WTC11 (cell line): ENCODE data around the gene SLC16A8. TPM values are rescaled to one million over a fixed set of nuclear protein-coding genes. Genes with fewer than 3 reads are reported as not detected.
"Not testable (repeated sequence)": the region's sequence is repeated elsewhere in the genome, so short reads cannot be mapped to it uniquely, and the experiment has no call there.

Experiments used
- ATAC-seq: fragments of 200-7000 bp; cut with Tn5 transposase; 2 replicates; pipeline ENCODE4 v1.10.0; 2021; ENCODE audit warnings: mild to moderate bottlenecking, moderate library complexity
- CTCF ChIA-PET: fragments of 300-600 bp; sonication (Branson Sonifier 250); formaldehyde crosslinking; loops from one replicate; lab custom pipeline; 2021; ENCODE audit warnings: antibody characterized with exemption; lab: Charles Lee
- POLR2A ChIA-PET: fragments of 350-600 bp; sonication (Branson Sonifier 250); formaldehyde crosslinking; loops from one replicate; lab custom pipeline; 2021; ENCODE audit warnings: antibody characterized with exemption; lab: Charles Lee
- DNase-seq: peaks from one replicate; pipeline ENCODE4 v3.0.0; 2021; ENCODE audit warnings: low spot score
- H3K27ac Mint-ChIP-seq: 2 replicates; pipeline ENCODE4 v1.8.0; 2021; ENCODE audit warnings: mixed read lengths
- H3K27me3 Mint-ChIP-seq: 2 replicates; pipeline ENCODE4 v1.8.0; 2021; ENCODE audit warnings: low read depth, mild to moderate bottlenecking, moderate library complexity, mixed read lengths
- H3K36me3 Mint-ChIP-seq: 2 replicates; pipeline ENCODE4 v1.8.0; 2021; ENCODE audit warnings: mixed read lengths
- H3K4me1 Mint-ChIP-seq: 2 replicates; pipeline ENCODE4 v1.8.0; 2022; ENCODE audit warnings: mixed read lengths
- H3K4me3 Mint-ChIP-seq: 2 replicates; pipeline ENCODE4 v1.8.0; 2021; ENCODE audit warnings: mild to moderate bottlenecking, moderate library complexity, mixed read lengths
- H3K9me3 Mint-ChIP-seq: 2 replicates; pipeline ENCODE4 v1.8.0; 2021; ENCODE audit warnings: mixed read lengths
- AFF4 ChIP-seq: sonication (generic); formaldehyde crosslinking; IDR thresholded peaks from 2 replicates; pipeline ENCODE4 v1.8.1; 2023; ENCODE audit warnings: mild to moderate bottlenecking, missing genetic modification reagents, borderline replicate concordance
- CBFB ChIP-seq: sonication (generic); formaldehyde crosslinking; IDR thresholded peaks from 2 replicates; pipeline ENCODE4 v1.8.1; 2022; ENCODE audit warnings: mild to moderate bottlenecking, low read depth, missing genetic modification reagents
- FOXJ3 ChIP-seq: sonication (generic); formaldehyde crosslinking; IDR thresholded peaks from 2 replicates; pipeline ENCODE4 v1.9.0; 2021; ENCODE audit warnings: missing genetic modification reagents, mild to moderate bottlenecking, borderline replicate concordance
- GABPB1 ChIP-seq: sonication (generic); formaldehyde crosslinking; IDR thresholded peaks from 2 replicates; pipeline ENCODE4 v1.8.1; 2023; ENCODE audit warnings: mild to moderate bottlenecking, missing genetic modification reagents
- JUN ChIP-seq: sonication (generic); formaldehyde crosslinking; IDR thresholded peaks from 2 replicates; pipeline ENCODE4 v1.8.0; 2023; ENCODE audit warnings: mild to moderate bottlenecking, missing genetic modification reagents
- NR3C1 ChIP-seq: sonication (generic); formaldehyde crosslinking; conservative IDR thresholded peaks from 2 replicates; pipeline ENCODE4 v1.8.1; 2023; ENCODE audit warnings: low read depth, mild to moderate bottlenecking, missing genetic modification reagents
- OVOL2 ChIP-seq: fragments of 250-450 bp; sonication (Bioruptor Pico); IDR thresholded peaks from 2 replicates; pipeline ENCODE4 v1.9.0; 2021; ENCODE audit warnings: mild to moderate bottlenecking, borderline replicate concordance
- TEAD4 ChIP-seq: sonication (generic); formaldehyde crosslinking; IDR thresholded peaks from 2 replicates; pipeline ENCODE4 v1.8.0; 2022; ENCODE audit warnings: mild to moderate bottlenecking, missing genetic modification reagents
- ZNF121 ChIP-seq: sonication (generic); formaldehyde crosslinking; IDR thresholded peaks from 2 replicates; pipeline ENCODE4 v1.8.0; 2023; ENCODE audit warnings: missing genetic modification reagents
- ZNF263 ChIP-seq: sonication (generic); formaldehyde crosslinking; IDR thresholded peaks from 2 replicates; pipeline ENCODE4 v1.8.1; 2022; ENCODE audit warnings: low read depth, mild to moderate bottlenecking, moderate library complexity, missing genetic modification reagents
- ZNF416 ChIP-seq: fragments of 250-450 bp; sonication (Bioruptor Pico); IDR thresholded peaks from 2 replicates; pipeline ENCODE4 v1.9.0; 2021; ENCODE audit warnings: mild to moderate bottlenecking, inconsistent platforms
- total RNA-seq: library from RNA; stranded (reverse); gene quantifications from 3 replicates; pipeline ENCODE4 v1.2.3, GENCODE V29; 2021
- TF ChIP-seq, protein P1 (sequence below): fragments of 200-600 bp; IDR thresholded peaks from 2 replicates; pipeline ENCODE4 v1.8.0; 2022; ENCODE audit warnings: antibody characterized with exemption
- TF ChIP-seq, protein P2 (sequence below): sonication (generic); formaldehyde crosslinking; conservative IDR thresholded peaks from 2 replicates; pipeline ENCODE4 v1.8.1; 2022; ENCODE audit warnings: mild to moderate bottlenecking, missing genetic modification reagents
- TF ChIP-seq, protein P3 (sequence below): fragments of 250-450 bp; sonication (Bioruptor Pico); IDR thresholded peaks from 2 replicates; pipeline ENCODE4 v2.1.2; 2022; ENCODE audit warnings: mild to moderate bottlenecking, moderate library complexity
- TF ChIP-seq, protein P4 (sequence below): fragments of 250-450 bp; sonication (Bioruptor Pico); IDR thresholded peaks from 2 replicates; pipeline ENCODE4 v1.9.0; 2021; ENCODE audit warnings: mild to moderate bottlenecking

The SLC16A8 gene
- total RNA-seq, 1 experiment from 2014 or later = 0.57 TPM

GRCh38 chr22:38038890-38039812, 44.8 kb downstream of the SLC16A8 start (continued):
- TF ChIP-seq AFF4 (CRISPR knock-in tag) (no peak), ZNF263 (CRISPR knock-in tag) (no peak)
- TF ChIP-seq, protein P1, sequence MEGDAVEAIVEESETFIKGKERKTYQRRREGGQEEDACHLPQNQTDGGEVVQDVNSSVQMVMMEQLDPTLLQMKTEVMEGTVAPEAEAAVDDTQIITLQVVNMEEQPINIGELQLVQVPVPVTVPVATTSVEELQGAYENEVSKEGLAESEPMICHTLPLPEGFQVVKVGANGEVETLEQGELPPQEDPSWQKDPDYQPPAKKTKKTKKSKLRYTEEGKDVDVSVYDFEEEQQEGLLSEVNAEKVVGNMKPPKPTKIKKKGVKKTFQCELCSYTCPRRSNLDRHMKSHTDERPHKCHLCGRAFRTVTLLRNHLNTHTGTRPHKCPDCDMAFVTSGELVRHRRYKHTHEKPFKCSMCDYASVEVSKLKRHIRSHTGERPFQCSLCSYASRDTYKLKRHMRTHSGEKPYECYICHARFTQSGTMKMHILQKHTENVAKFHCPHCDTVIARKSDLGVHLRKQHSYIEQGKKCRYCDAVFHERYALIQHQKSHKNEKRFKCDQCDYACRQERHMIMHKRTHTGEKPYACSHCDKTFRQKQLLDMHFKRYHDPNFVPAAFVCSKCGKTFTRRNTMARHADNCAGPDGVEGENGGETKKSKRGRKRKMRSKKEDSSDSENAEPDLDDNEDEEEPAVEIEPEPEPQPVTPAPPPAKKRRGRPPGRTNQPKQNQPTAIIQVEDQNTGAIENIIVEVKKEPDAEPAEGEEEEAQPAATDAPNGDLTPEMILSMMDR = no peak

DNA sequence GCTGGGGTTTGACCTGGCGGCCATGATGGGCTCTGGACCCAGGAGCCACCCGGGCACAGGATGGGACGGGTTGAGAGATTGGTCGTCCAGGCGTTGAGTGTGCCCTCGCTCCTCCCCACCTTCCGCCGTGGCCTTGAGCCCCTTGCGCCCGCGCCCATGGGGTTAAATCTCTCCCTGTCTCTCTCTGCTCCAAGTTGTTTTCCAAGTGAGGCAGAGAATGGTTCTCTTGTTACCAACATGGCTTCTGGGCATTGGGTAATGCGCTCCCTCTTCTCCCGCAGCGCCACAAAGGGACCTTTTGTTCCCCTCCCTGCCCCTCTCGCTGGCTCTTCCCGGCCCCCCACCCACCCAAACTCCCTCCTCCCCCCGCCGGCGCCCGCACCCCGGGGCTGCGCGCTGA, 45.6 kb downstream of the SLC16A8 start:
- no peaks in the 10 kb centered on the region for H3K36me3 Mint-ChIP-seq
- CTCF ChIA-PET = interaction anchor here (1.0 kb wide), 1 partner anchor 14 kb away, joined by 7 read pairs; no protein-coding TSS in a partner anchor

GRCh38 chr22:38037367-38038150, 46.4 kb downstream of the SLC16A8 start:
- peak; percentile 55; the same call in 1 of the 2 replicates for TF ChIP-seq ZNF121 (CRISPR knock-in tag)
- TF ChIP-seq, all 79 proteins: peak for 1; not testable (repeated sequence) for 78
- not testable (repeated sequence) for H3K4me3 Mint-ChIP-seq, H3K27ac Mint-ChIP-seq, H3K27me3 Mint-ChIP-seq, H3K36me3 Mint-ChIP-seq, ATAC-seq, H3K9me3 Mint-ChIP-seq, DNase-seq
- peaks cover 22% of the 10 kb centered on the region for H3K4me1 Mint-ChIP-seq
- POLR2A ChIA-PET = interaction anchor here (0.6 to 0.7 kb wide), 2 partner anchors 14 to 682 kb away, joined by 3 to 6 read pairs; no protein-coding TSS in a partner anchor
- CTCF ChIA-PET = interaction anchor here (0.7 to 1.0 kb wide), 2 partner anchors 15 to 21 kb away, joined by 4 to 7 read pairs; no protein-coding TSS in a partner anchor

More for the DNA sequence above, 45.6 kb downstream of the SLC16A8 start:
- Mint-ChIP-seq H3K4me1 (peaks cover 20% of the 10 kb centered on the region), H3K27ac (no peak overlapping the region), H3K9me3 (no peaks in the 10 kb centered on the region), H3K4me3 (no peak overlapping the region), H3K27me3 (no peaks in the 10 kb centered on the region; the same call in 1 of the 2 replicates)
- ATAC-seq (no peak), DNase-seq (no peak)
- no peak for TF ChIP-seq NR3C1
- TF ChIP-seq ZNF121 (CRISPR knock-in tag) = no peak
- TF ChIP-seq CBFB (CRISPR knock-in tag) = no peak
- TF ChIP-seq ZNF416 (CRISPR knock-in tag) = no peak
- TF ChIP-seq, protein P2, sequence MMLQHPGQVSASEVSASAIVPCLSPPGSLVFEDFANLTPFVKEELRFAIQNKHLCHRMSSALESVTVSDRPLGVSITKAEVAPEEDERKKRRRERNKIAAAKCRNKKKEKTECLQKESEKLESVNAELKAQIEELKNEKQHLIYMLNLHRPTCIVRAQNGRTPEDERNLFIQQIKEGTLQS (CRISPR knock-in tag) = no peak
- no peak for TF ChIP-seq OVOL2 (CRISPR knock-in tag)
- TF ChIP-seq, protein P3, sequence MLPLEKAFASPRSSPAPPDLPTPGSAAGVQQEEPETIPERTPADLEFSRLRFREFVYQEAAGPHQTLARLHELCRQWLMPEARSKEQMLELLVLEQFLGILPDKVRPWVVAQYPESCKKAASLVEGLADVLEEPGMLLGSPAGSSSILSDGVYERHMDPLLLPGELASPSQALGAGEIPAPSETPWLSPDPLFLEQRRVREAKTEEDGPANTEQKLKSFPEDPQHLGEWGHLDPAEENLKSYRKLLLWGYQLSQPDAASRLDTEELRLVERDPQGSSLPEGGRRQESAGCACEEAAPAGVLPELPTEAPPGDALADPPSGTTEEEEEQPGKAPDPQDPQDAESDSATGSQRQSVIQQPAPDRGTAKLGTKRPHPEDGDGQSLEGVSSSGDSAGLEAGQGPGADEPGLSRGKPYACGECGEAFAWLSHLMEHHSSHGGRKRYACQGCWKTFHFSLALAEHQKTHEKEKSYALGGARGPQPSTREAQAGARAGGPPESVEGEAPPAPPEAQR = no peak
- TF ChIP-seq GABPB1 (CRISPR knock-in tag) = no peak
- TF ChIP-seq JUN = no peak
- no peak for TF ChIP-seq FOXJ3 (CRISPR knock-in tag)
- TF ChIP-seq TEAD4 (CRISPR knock-in tag) = no peak
- TF ChIP-seq, protein P4, sequence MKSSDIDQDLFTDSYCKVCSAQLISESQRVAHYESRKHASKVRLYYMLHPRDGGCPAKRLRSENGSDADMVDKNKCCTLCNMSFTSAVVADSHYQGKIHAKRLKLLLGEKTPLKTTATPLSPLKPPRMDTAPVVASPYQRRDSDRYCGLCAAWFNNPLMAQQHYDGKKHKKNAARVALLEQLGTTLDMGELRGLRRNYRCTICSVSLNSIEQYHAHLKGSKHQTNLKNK (CRISPR knock-in tag) = no peak
- POLR2A ChIA-PET = no interaction called here
